B cell (primary cell): Measurements from ENCODE around the gene SFXN5.

Source experiments
- EZH2 ChIP-seq: IDR thresholded peaks from 2 replicates; pipeline ENCODE4 v1.6.1; 2012; ENCODE audit warnings: borderline replicate concordance, low read depth, mild to moderate bottlenecking, moderate library complexity, low read length; ENCODE audit not compliant: insufficient read depth, poor library complexity, severe bottlenecking
- TF ChIP-seq, protein P1 (sequence below): fragments of 200-600 bp; IDR thresholded peaks from one replicate; pipeline ENCODE4 v1.8.0; 2022; ENCODE audit warnings: antibody characterized with exemption, mild to moderate bottlenecking

DNA sequence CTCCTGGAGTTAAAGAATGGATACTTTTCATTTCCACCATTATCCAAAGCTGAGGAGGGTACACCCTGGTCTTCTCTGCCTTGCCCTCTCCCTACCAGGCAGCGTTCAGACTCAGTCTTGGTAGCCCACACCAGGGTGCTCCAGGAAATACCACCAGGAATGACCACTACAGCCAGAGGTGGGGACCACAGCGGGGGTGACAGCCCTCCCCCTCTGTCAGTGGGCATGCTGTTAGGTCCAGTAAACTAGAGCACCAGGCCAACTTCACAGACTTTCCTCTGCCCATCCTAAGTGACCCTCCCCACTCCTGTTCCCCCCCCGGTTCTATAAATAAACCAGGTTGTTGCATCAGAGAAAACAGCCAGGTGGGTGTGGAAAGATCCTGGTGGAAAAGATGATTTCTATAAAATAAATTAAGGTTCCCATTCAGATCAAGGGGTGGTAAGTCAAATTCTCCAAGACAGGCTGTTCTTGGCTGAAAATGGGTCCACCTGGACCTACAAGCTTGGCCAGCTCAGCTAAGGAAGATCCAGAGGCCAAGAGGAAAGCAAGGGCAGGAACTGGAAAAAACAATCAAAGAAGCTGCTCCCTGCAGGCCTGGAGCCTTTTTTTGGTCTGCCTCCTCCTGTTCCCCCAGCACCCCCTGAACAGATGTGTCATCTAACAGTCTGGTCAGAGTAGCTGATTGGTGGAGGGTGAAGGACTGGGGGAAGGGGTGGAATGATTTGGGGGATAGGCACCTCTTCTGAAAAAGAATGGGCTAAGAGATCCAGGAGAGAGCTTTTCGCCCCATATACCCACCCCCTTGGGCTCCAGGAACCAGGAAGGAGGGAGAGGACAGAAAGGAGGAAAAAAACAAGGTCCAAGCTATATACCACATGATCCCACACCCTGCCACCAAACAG is 38.9 kb upstream of the SFXN5 start:
- no peak for TF ChIP-seq EZH2
- TF ChIP-seq, protein P1, sequence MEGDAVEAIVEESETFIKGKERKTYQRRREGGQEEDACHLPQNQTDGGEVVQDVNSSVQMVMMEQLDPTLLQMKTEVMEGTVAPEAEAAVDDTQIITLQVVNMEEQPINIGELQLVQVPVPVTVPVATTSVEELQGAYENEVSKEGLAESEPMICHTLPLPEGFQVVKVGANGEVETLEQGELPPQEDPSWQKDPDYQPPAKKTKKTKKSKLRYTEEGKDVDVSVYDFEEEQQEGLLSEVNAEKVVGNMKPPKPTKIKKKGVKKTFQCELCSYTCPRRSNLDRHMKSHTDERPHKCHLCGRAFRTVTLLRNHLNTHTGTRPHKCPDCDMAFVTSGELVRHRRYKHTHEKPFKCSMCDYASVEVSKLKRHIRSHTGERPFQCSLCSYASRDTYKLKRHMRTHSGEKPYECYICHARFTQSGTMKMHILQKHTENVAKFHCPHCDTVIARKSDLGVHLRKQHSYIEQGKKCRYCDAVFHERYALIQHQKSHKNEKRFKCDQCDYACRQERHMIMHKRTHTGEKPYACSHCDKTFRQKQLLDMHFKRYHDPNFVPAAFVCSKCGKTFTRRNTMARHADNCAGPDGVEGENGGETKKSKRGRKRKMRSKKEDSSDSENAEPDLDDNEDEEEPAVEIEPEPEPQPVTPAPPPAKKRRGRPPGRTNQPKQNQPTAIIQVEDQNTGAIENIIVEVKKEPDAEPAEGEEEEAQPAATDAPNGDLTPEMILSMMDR, result no peak
